Stimulated activated naive CD4-positive, alpha-beta T cell (primary cell): ENCODE results near the gene ENDOG.
"Not testable (repeated sequence)": the region's sequence is repeated elsewhere in the genome, so short reads cannot be mapped to it uniquely, and the experiment has no call there.

Experiments used
- DNase-seq, 6 experiments: peaks; one replicate each; lab custom pipeline; 2025; lab: John Stamatoyannopoulos, UW

ENDOG gene

DNA sequence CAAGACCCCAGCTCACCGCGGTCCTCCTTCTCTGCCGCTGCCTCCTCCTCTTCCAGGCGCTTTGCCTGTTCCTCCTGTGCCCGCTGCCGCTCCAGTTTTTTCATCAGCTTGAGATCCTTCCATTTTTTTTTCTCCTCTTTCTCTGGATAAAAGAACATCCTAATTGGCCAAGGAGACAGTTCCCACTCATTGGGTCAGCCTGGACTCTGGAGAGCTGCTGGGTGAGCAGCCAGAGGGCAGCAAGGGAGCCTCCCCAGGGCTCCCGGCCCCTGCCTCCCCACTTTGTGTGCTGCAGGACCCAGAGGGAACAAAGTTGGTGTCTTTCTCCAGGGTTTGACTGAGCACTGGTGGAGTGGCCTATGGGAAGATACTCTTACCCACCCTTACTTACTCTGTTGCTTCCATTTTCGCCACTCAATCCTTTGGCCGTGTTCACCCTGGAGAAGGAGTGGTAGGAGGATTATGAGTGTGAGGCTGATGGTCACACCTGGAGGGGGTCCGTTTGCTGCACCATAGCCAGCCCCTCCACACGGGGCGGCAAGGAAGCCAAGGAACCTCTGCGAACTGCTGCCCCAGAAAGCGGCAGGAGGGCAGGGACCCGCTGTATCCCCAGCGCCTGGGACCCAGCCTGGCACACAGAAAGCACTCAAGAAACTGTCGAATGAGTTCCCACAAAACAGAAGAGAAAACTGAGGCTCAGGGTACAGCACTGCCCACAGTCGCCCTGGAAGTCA, 10.6 kb downstream of the ENDOG start:
- DNase-seq: no peak

GRCh38 chr9:128829477-128830251, 11.4 kb downstream of the ENDOG start, which contains the start of gene SPOUT1:
Gene SPOUT1 (minus strand): TSS chr9:128829794. CDS start chr9:128829780, 14 bp downstream.
- peak; percentile 87 to 92 (median 91) for DNase-seq

- DNase-seq: no peak
These were observed 15.4 kb downstream of the ENDOG start for GRCh38 chr9:128833696-128834095.

DNA sequence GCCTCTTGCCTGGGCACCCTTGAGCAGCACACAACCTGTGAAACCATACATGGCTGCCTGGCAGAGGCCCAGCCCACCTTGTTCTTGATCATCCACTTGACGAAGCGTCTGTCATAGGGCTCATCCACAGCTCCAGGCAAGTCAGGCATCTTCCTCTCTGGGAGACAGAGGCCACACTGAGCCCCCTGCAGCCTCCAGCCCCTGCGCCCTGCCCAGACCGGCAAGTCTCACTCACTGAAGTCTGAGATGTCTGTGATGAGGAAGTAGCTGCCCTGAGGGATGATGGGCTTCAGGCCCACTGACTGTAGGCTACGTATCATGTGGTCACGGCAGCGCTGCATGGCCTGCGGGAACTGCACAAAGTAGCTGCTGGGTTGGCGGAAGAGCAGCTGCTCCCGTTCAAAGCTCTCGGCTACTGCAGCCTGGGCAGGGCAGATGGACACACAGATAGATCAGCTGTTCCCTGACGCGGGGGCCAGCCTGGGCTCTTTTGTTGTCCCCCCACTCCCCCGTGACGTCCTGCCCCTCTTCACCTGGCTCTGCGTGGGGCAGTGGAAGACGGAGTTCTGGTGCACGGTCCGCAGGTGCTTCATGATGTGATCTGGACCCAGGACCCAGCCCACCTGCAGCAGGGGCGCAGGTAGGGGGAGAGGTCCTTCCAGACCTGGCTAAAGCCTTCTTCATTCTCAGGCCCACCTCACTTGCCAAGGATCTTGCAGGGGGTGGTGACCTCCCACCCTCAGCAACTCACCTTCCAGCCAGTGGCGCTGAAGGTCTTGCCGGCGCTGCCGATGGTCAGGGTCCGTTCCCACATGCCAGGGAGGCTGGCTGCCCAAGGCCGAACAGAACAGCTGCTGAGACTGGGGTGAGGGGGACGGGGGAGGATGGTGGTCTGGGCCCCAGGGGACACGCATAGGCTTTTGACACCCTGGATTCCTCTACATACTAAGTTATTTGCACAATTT, 17.2 kb downstream of the ENDOG start:
- no peak for DNase-seq

- DNase-seq: no peak
These were observed 18.3 kb downstream of the ENDOG start for GRCh38 chr9:128836509-128837145.

GRCh38 chr9:128838338-128838737, 20.0 kb downstream of the ENDOG start:
- DNase-seq: no peak

DNA sequence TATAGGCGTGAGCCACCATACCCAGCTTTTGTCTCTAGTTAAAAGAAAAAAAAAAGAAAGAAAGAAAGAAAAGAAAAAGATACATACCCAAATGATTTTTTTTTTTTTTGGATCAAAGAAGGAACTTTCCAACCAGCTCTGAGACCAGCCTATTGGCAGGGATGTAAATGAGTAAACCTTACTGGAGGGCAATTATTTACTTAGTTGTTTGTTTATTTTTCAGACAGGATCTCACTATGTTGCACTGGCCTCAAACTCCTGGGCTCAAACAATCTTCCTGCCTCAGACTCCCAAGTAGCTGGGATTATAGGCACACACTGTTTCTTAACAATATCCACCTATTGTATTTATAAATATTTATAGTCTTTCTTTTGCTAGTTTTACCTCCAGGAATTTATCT, 22.2 kb downstream of the ENDOG start:
- DNase-seq: no peak

- no peak for DNase-seq
These were observed 23.6 kb downstream of the ENDOG start for GRCh38 chr9:128841694-128842492.

DNA sequence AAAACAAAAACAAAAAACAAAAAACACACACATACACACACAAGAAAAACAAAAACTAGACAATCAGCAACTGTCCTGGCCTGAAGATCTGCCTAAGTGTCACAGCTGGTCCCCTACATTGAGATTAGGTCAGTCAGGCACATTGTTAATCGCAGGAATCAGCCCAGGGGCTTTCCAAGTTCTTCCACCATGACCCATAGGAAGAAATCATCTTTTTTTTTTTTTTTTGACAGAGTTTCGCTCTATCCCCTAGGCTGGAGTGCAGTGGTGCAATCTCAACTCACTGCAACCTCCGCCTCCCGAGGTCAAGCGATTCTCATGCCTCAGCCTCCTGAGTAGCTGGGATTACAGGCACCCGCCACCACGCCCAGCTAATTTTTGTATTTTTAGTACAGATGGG, 24.9 kb downstream of the ENDOG start:
- DNase-seq: not testable (repeated sequence)

GRCh38 chr9:128845186-128845931, 27.1 kb downstream of the ENDOG start:
- DNase-seq: no peak

GRCh38 chr9:128846680-128847030, 28.4 kb downstream of the ENDOG start:
- no peak for DNase-seq

DNA sequence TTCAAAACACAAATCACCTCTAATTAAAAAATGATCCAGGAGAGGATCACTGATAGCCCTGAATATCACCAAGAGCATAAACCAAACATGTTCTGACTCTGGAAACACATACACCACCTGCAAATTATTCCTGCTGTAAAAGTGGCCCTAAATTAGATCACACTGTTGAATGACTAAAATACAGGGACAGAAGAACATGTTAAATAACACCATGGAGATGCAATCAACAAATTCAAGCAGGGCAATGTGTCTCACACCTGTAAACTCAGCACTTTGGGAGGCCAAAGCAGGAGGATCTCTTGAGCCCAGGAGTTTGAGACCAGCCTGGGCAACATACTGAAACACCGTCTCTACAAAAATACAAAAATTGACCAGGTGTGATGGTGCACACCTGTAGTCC, 29.5 kb downstream of the ENDOG start:
- no peak for DNase-seq

DNA sequence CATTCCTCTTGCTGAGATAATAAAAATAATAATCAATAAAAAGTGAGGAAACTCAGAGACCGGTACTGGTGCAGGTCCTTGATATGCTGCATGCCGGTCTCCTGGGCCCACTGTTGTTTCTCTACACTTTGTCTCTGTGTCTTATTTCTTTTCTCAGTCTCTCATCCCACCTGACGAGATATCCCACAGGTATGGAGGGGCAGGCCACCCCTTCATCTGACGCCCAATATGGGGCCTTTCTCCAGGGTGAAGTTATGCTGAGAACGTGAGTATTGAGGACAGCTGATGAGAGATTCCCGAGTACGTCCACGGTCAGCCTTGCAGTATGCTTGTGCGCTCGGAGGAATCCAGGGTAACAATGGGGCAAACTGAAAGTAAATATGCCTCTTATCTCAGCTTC, 32.7 kb downstream of the ENDOG start:
- not testable (repeated sequence) for DNase-seq

DNA sequence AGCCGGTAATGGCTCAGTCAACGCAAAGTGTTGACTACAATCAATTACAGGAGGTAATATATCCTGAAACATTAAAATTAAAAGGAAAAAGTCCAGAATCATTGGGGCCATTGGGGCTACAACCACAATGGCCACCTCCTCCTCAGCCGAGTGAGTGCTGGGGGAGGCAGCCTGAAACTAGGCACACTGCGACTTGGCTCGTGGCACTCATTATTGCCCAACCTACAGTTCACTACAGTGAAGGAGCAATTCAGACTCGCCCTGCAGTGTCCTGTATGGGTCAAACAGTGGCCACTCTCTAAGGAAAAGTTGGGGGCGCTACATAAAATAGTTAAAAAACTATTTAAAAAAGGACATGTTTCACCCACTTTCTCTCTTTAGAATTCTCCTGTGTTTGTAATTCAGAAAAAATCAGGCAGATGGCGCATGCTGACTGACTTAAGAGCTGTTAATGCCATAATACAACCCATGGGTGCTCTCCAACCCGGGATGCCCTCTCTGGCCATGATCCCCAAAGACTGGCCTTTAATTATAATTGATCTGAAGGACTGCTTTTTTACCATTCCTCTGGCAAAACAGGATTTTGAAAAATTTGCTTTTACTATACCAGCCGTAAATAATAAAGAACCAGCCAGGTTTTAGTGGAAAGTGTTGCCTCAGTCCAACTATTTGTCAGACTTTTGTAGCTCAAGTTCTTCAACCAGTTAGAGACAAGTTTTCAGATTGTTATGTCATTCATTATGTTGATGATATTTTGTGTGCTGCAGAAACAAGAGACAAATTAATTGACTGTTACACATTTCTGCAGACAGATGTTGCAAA, 33.7 kb downstream of the ENDOG start:
- DNase-seq: peak in 1 of 6 experiments; percentile 9

GRCh38 chr9:128852646-128853045, 34.3 kb downstream of the ENDOG start:
- not testable (repeated sequence) for DNase-seq

DNA sequence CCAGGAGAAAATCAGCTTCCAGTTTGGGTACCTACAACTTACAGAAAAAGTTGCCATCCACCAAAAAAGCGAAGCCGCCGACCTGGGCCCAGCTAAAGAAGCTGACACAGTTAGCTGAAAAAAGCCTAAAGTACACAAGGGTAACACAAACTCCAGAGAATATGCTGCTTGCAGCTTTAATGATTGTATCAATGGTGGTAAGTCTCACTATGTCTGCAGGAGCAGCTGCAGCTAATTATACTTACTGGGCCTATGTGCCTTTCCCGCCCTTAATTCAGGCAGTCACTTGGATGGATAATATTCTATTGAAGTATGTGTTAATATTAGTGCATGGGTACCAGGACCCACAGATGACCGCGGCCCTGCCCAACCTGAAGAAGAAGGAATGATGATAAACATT, 36.2 kb downstream of the ENDOG start:
- not testable (repeated sequence) for DNase-seq

DNA sequence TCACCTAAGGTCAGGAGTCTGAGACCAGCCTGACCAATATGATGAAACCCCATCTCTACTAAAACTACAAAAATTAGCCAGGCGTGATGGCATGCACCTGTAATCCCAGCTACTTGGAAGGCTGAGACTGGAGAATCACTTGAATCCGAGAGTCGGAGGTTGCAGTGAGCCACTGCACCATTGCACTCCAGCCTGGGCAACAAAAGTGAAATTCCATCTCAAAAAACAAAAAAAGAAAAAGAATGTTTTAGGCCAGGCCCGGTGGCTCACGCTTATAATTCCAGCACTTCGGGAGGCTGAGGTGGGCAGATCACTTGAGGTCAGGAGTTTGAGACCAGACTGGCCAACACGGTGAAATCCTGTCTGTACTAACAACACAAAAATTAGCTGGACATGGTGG, 40.2 kb downstream of the ENDOG start:
- DNase-seq: not testable (repeated sequence)

GRCh38 chr9:128860937-128861336, 42.6 kb downstream of the ENDOG start:
- DNase-seq: no peak

- DNase-seq: no peak
These were observed 43.2 kb downstream of the ENDOG start for GRCh38 chr9:128861501-128861900.
